Ramos (cell line): ENCODE data around the gene LCT.
"Not testable (repeated sequence)": the region's sequence is repeated elsewhere in the genome, so short reads cannot be mapped to it uniquely, and the experiment has no call there.

Experiments used
- in situ Hi-C: fragments of 300-500 bp; cut with MboI; formaldehyde crosslinking; loops from one replicate; pipeline ENCODE4 v1.14.3; 2022; ENCODE audit warnings: low sequenced_read_pairs; ENCODE audit not compliant: unreplicated experiment

The LCT gene

GRCh38 chr2:135800513-135801460 lies 36.2 kb downstream of the LCT start:
- in situ Hi-C loops: no loop called here

GRCh38 chr2:135799738-135800137 lies 37.2 kb downstream of the LCT start:
- in situ Hi-C loops: no loop called here

GRCh38 chr2:135798762-135799161 lies 38.2 kb downstream of the LCT start:
- in situ Hi-C loops: no loop called here

- in situ Hi-C loops: no loop called here
These were observed 38.7 kb downstream of the LCT start for GRCh38 chr2:135798275-135798705.

- in situ Hi-C loops: no loop called here
These were observed 39.3 kb downstream of the LCT start for GRCh38 chr2:135797497-135798274.

GRCh38 chr2:135796606-135797005 lies 40.4 kb downstream of the LCT start:
- in situ Hi-C loops: no loop called here

- in situ Hi-C loops: not testable (repeated sequence)
These were observed 41.3 kb downstream of the LCT start for GRCh38 chr2:135795641-135796040.

- in situ Hi-C loops: no loop called here
These were observed 44.4 kb downstream of the LCT start for GRCh38 chr2:135792401-135793150.

- in situ Hi-C loops: no loop called here
These were observed 45.4 kb downstream of the LCT start for GRCh38 chr2:135791418-135792190.

GRCh38 chr2:135790423-135790822 lies 46.6 kb downstream of the LCT start:
- in situ Hi-C loops: no loop called here

- in situ Hi-C loops: no loop called here
These were observed 50.2 kb downstream of the LCT start for GRCh38 chr2:135786823-135787222.

- in situ Hi-C loops: no loop called here
These were observed 52.0 kb downstream of the LCT start for GRCh38 chr2:135785032-135785431.

GRCh38 chr2:135783439-135783838 lies 53.5 kb downstream of the LCT start:
- in situ Hi-C loops: no loop called here

- in situ Hi-C loops: no loop called here
These were observed 54.8 kb downstream of the LCT start for GRCh38 chr2:135782231-135782630.

- in situ Hi-C loops: no loop called here
These were observed 60.6 kb downstream of the LCT start for GRCh38 chr2:135776367-135776766.

- in situ Hi-C loops: no loop called here
These were observed 61.6 kb downstream of the LCT start for GRCh38 chr2:135775420-135775819.

GRCh38 chr2:135773917-135774316 lies 63.1 kb downstream of the LCT start:
- in situ Hi-C loops: no loop called here

- in situ Hi-C loops: no loop called here
These were observed 63.7 kb downstream of the LCT start for GRCh38 chr2:135773319-135773718.

- in situ Hi-C loops: no loop called here
These were observed 68.1 kb downstream of the LCT start for GRCh38 chr2:135768863-135769262.

- in situ Hi-C loops: no loop called here
These were observed 74.5 kb downstream of the LCT start for GRCh38 chr2:135762530-135762929.
